H1 (cell line): ENCODE data around the gene PLCL2.

Experiments
- EZH2 ChIP-seq: fragments of 200-600 bp; sonication (generic); IDR thresholded peaks from 2 replicates; pipeline ENCODE4 v1.7.1; 2012; ENCODE audit warnings: low read depth, mild to moderate bottlenecking, moderate library complexity, low read length, inconsistent platforms; ENCODE audit not compliant: severe bottlenecking
- POLR2A ChIP-seq, 2 experiments: IDR thresholded peaks; 1 replicate in 1 of 2; 2 replicates in 1 of 2; pipeline ENCODE4 v1.6.1; 2011; ENCODE audit warnings: low read depth in 2 of 2, low read length in 2 of 2, mild to moderate bottlenecking in 2 of 2; ENCODE audit errors: control extremely low read depth in 1 of 2
- POLR2AphosphoS5 ChIP-seq: IDR thresholded peaks from 2 replicates; pipeline ENCODE4 v1.6.1; 2011; ENCODE audit warnings: low read depth, low read length
- RAD21 ChIP-seq, 2 experiments: IDR thresholded peaks in 1 of 2; conservative IDR thresholded peaks in 1 of 2; 2 replicates each; pipeline ENCODE4 v1.6.1; 2011; ENCODE audit warnings: low read depth in 2 of 2, low read length in 2 of 2, improper control_type of control experiment in 1 of 2, inconsistent platforms in 1 of 2, mild to moderate bottlenecking in 1 of 2, moderate library complexity in 1 of 2
- RXRA ChIP-seq: IDR thresholded peaks from 2 replicates; pipeline ENCODE4 v1.6.1; 2011; ENCODE audit warnings: low read depth, mild to moderate bottlenecking, low read length, moderate library complexity; ENCODE audit not compliant: insufficient read depth
- TF ChIP-seq, protein P1 (sequence below), 3 experiments: IDR thresholded peaks; 1 replicate in 2 of 3; 2 replicates in 1 of 3; pipeline versions ENCODE4 v1.5.1 to v1.6.1; 2011; ENCODE audit warnings: low read length in 3 of 3, mild to moderate bottlenecking in 3 of 3, inconsistent platforms in 2 of 3, low read depth in 1 of 3, moderate library complexity in 1 of 3; ENCODE audit not compliant: insufficient read depth in 1 of 3; ENCODE audit errors: control extremely low read depth in 1 of 3
- TF ChIP-seq, protein P2 (sequence below): IDR thresholded peaks from 2 replicates; pipeline ENCODE4 v1.6.1; 2011; ENCODE audit warnings: low read depth, mild to moderate bottlenecking, low read length; ENCODE audit not compliant: insufficient read depth

- TF ChIP-seq, protein P1, sequence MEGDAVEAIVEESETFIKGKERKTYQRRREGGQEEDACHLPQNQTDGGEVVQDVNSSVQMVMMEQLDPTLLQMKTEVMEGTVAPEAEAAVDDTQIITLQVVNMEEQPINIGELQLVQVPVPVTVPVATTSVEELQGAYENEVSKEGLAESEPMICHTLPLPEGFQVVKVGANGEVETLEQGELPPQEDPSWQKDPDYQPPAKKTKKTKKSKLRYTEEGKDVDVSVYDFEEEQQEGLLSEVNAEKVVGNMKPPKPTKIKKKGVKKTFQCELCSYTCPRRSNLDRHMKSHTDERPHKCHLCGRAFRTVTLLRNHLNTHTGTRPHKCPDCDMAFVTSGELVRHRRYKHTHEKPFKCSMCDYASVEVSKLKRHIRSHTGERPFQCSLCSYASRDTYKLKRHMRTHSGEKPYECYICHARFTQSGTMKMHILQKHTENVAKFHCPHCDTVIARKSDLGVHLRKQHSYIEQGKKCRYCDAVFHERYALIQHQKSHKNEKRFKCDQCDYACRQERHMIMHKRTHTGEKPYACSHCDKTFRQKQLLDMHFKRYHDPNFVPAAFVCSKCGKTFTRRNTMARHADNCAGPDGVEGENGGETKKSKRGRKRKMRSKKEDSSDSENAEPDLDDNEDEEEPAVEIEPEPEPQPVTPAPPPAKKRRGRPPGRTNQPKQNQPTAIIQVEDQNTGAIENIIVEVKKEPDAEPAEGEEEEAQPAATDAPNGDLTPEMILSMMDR (IDR thresholded peaks at IDR 0.05; ENCODE audit: control extremely low read depth in 1 of 3, insufficient read depth in 1 of 3, low read depth in 1 of 3, low read length in 3 of 3) = no peak
- no peak for TF ChIP-seq POLR2AphosphoS5
- TF ChIP-seq EZH2 = no peak
- no peak for TF ChIP-seq RAD21 (IDR thresholded peaks at IDR 0.05 in 1 of 2, conservative IDR thresholded peaks at IDR 0.05 in 1 of 2; ENCODE audit: low read depth in 2 of 2, low read length in 2 of 2)
- no peak for TF ChIP-seq RXRA
- TF ChIP-seq, protein P2, sequence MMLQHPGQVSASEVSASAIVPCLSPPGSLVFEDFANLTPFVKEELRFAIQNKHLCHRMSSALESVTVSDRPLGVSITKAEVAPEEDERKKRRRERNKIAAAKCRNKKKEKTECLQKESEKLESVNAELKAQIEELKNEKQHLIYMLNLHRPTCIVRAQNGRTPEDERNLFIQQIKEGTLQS = no peak
- TF ChIP-seq POLR2A (IDR thresholded peaks at IDR 0.05; ENCODE audit: control extremely low read depth in 1 of 2, low read depth in 2 of 2, low read length in 2 of 2) = no peak
These were observed 146.3 kb downstream of the PLCL2 start for GRCh38 chr3:17030956-17031652.
